ENCODE data around the gene CTAG2.
"Not testable (repeated sequence)": the region's sequence is repeated elsewhere in the genome, so short reads cannot be mapped to it uniquely, and the experiment has no call there.

Gene CTAG2

GRCh38 chrX:154619182-154619581, 34.2 kb downstream of the CTAG2 start, which contains the start of gene CTAG1B:
Gene CTAG1B, minus strand, starts transcription at chrX:154619282. Its CDS starts 64 bp downstream, at chrX:154619218.
- DNase-seq (ENCODE audit: insufficient read length); FAIRE-seq: not testable (repeated sequence)

- not testable (repeated sequence) for FAIRE-seq; DNase-seq (ENCODE audit: insufficient read length)
Observed at GRCh38 chrX:154613586-154613985, 39.8 kb downstream of the CTAG2 start.

DNA sequence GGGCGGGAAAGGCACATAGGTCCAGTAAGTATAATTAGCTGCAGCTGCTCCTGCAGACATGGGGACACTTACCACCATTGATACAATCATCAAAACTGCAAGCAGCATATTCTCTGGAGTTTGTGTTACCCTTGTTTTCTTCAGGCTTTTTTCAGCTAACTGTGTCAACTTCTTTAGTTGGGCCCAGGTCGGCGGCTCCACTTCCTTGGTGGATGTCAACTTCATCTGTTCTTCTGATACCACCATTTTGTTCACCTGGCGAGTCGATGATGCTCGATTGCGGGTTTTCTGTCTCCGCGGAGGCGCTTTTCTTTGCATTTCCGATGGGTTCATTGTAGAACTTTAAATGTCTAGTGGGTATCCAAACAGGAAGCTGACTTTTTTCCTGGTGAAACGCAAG, 42.2 kb downstream of the CTAG2 start:
- DNase-seq (ENCODE audit: insufficient read length); FAIRE-seq: not testable (repeated sequence)

DNA sequence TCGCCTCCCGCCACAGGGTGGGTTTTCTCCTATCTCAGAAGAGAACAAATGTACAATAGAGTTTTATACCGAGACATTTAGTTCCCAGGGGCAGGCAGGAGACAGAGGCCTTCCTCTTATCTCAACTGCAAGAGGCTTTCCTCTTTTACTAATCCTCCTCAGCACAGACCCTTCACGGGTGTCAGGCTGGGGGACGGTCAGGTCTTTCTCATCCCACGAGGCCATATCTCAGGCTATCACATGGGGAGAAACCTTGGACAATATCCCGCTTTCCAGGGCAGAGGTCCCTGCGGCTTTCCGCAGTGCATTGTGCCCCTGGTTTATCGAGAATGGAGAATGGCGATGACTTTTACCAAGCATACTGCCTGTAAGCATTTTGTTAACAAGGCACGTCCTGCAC, 44.6 kb downstream of the CTAG2 start:
- not testable (repeated sequence) for FAIRE-seq; DNase-seq (ENCODE audit: insufficient read length)

- DNase-seq (ENCODE audit: insufficient read length); FAIRE-seq: not testable (repeated sequence)
Observed at GRCh38 chrX:154607976-154608375, 45.4 kb downstream of the CTAG2 start.

DNA sequence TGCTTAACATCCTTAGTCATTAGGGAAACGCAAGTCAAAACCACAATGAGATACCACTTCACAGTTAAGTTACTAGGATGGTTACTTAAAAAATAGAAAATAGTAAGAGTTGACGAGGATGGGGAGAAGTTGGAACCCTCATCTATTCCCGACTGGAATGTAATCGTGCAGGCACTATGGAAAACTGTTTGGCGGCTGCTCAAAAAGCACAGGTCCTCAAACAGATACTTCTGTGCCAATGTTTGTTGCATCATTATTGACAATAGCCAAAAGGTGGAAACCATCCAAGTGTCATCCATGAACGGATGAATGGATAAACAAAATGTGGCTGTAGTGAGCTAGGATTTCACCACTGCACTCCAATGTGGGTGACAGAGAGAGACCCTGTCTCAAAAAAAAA, 46.0 kb downstream of the CTAG2 start:
- no peak for DNase-seq (ENCODE audit: insufficient read length)
- no peak for FAIRE-seq
- TF ChIP-seq TAF1 (IDR thresholded peaks at IDR 0.05; ENCODE audit: borderline replicate concordance, low read depth, low read length): no peak

DNA sequence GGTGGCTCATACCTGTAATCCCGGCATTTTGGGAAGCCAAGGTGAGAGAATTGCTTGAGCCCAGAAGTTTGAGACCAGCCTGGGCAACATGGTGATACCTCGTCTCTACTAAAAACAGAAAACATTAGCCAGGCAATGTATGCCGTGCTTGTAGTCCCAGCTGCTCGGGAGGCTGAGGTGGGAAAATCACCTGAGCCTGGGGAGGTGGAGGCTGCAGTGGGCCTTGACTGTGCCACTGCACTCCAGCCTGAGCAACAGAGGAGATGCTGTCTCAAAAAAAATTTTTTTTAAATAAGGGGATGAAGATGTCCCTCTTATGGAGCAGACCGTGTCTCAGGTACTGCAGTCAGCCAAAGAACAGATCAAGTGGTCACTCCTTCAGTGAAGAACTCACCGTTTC, 47.8 kb downstream of the CTAG2 start:
- no peak for FAIRE-seq
- no peak for DNase-seq (ENCODE audit: insufficient read length)
- TF ChIP-seq POLR2AphosphoS5 (IDR thresholded peaks at IDR 0.05; ENCODE audit: low read depth, low read length) (no peak), TAF1 (IDR thresholded peaks at IDR 0.05; ENCODE audit: borderline replicate concordance, low read depth, low read length) (no peak), POLR2A (IDR thresholded peaks at IDR 0.05; ENCODE audit: low read depth, low read length) (no peak)

DNA sequence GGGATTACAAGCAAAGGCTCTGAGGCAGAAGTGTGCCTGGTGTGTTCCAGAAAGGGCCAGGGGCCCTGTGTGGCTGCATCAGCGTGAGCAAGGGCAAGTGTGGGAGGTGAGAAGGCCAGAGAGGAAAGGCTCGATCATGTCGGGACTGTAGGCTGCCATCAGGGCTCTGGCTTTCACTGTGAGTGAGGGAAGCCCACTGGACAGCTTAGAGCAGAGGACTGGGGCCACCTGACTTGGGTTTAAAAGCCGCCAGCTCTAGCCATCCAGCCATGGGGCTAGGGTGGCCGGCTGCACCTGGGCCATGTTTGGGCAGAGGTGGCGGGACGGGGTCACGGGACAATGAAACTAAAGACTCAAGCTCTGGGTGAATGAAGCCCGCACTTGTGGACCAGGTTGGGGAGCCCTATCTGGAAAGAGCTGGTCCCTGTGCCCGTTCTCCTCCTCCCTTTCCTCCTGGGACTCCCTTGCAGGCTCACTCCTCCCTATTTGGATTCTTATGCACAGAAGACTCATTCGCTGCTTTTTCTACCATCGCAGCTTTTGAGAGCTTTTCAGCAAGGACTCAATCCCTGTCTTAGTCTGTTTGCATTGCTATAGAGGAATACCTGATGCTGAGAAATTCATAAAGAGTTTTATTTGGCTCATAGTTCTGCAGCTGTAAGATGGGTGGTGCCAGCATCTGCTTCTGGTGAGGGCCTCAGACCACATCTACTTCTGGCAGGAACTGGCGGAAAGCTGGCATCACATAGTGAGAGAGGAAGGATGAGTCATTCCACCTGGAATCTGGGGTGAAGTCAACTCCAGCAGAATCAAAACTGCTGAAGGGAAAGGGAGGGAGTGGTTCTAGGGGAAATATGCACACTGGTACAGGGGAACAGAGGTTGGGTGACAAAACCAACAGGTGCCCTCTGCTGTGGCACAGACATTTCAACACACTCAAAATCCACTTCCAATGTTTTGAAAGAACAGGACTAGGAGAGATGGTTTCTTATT, 49.6 kb downstream of the CTAG2 start:
- TF ChIP-seq POLR2A (IDR thresholded peaks at IDR 0.05; ENCODE audit: low read depth, low read length): no peak
- no peak for TF ChIP-seq TAF1 (IDR thresholded peaks at IDR 0.05; ENCODE audit: borderline replicate concordance, low read depth, low read length)
- TF ChIP-seq POLR2AphosphoS5 (IDR thresholded peaks at IDR 0.05; ENCODE audit: low read depth, low read length): no peak
- DNase-seq (ENCODE audit: insufficient read length) (no peak), FAIRE-seq (no peak)

DNA sequence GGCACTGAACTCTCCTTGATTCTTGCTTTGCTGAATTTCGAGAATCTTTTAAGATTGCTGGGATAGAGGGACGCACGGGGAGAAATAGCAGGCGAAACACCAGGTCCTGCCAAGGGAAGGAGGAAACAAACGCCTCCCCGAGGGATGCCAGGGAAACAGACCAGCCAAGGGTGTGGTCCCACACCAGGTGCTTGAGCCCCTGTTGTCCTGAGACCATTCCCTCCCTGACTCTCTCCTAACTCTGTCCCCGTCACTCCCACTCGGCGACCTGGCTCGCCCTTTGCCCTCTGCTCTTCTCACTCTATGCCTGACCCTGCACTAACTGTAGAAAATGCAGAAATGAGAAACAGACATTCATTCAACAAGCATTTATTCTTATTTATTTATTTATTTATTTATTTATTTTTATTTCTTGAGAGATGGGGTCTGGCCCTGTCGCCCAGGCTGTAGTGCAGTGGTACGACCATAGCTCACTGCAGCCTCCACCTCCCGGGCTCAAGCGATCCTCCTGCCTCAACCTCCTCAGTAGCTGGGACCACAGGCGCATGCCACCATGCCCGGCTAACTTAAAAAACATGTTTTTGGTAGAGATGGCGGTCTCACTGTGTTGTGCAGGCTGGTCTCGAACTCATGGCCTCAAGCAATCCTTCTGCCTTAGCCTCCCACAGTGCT, 50.5 kb downstream of the CTAG2 start:
- no peak for TF ChIP-seq TAF1 (IDR thresholded peaks at IDR 0.05; ENCODE audit: borderline replicate concordance, low read depth, low read length)
- TF ChIP-seq POLR2A (IDR thresholded peaks at IDR 0.05; ENCODE audit: low read depth, low read length): no peak
- TF ChIP-seq POLR2AphosphoS5 (IDR thresholded peaks at IDR 0.05; ENCODE audit: low read depth, low read length): no peak
- FAIRE-seq (no peak), DNase-seq (ENCODE audit: insufficient read length) (no peak)

DNA sequence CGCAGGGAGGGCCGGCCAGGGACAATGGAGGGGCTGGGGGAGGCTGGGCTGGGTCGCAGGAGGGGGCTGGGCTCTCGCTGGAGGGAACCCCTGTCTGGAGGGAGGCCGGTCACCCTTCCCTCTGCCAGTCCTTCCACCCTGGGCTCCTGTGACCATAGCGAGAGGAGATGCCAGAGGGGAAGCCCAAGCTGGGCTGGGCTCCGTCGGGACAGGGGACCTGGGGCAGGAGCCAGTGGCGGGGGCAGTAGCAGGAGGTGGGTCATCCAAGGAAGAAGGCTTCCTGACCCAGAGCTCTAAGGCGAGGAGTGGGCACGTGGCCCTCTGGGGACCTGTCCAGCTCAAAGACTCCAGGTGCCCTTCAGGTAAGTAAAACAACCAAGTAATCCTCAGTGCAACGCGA, 51.2 kb downstream of the CTAG2 start:
- FAIRE-seq (no peak), DNase-seq (ENCODE audit: insufficient read length) (no peak)
- no peak for TF ChIP-seq TAF1 (IDR thresholded peaks at IDR 0.05; ENCODE audit: borderline replicate concordance, low read depth, low read length)
- no peak for TF ChIP-seq POLR2A (IDR thresholded peaks at IDR 0.05; ENCODE audit: low read depth, low read length)
- no peak for TF ChIP-seq POLR2AphosphoS5 (IDR thresholded peaks at IDR 0.05; ENCODE audit: low read depth, low read length)

Data from GM12892 (cell line).